Activated CD8-positive, alpha-beta memory T cell treated with anti-CD3 and anti-CD28 coated beads, Interleukin-2, amount 50 U/mL, for 1 hour (primary cell): ENCODE results near the gene CHMP6.

Experiments
- DNase-seq: peaks from one replicate; pipeline ENCODE4 v3.0.0-alpha.2; 2020; ENCODE audit errors: extremely low read depth

The CHMP6 gene

DNA sequence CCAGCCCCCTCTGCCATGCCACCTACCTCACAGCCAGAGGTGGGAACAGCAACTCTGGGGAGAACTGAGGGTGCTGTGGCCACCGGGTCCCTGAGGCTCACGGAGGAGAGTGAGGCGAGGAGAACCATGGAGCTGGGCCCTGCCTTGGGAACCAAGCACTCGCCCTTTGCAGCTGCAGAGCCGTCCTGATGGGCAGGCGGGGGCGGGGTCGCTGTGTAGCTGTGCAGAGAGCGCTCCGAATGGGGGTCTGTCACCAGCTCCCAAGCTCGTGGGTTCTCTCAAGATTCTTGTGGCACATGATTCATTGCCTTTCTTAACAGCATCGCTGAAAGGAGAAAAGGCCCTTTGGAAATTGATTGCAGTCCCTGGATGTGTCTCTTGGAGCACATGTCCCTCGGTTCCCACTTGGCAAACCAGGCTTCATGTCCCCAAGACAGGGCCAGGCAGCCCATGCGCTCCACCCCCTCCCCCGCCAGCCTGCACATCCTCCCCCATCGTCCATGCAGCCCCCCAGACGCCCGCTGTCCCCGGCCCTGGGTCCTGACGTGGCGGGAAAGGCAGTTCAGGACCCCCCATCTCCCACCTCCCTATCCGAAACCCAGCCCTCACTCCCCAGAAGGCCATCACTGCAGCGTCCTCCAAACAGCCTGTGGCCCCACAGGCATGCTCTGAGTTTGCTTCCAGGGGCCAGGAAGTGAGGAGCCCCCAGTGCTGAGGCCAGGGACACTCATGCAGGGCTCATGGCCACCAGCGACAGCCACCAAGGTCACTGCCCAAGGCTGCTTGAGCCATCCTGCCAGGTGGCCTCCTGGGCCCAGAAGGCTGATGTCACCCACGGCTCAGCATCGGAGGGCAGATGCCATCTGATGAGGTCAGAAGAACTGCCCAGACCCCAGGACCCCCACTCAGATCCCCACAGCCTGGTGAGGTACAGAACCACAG lies 20.6 kb upstream of the CHMP6 start:
- no peak for DNase-seq

DNA sequence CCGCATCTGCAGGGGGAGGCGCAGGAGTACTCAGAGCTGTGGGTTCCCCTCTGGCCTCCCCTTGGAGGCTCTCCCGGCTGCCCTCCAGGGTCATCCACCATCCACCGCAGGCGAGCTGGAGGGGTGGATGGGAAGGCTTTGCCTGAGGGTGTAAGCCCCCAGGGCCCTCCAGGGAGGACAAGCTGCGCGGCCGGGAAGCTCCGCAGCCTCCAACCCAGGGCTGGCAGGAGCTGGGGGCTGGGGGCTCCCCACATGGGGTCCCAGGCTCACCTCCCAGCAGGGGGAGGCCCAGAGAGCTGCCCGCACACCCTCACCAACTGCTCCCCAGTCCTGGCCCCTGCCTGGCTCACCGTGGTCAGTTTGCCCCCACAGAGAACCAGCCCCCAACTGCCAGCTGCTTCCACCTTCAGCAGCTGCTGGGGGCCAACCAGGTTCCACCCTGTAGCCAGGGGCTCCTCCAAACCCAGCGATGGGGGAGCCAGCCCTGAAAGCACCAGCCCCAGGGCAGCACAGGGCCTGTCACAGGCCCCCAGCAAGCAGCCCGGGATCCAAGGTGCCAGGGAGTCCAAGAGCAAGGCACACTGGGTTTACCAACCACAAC lies 19.8 kb upstream of the CHMP6 start:
- DNase-seq = no peak

DNA sequence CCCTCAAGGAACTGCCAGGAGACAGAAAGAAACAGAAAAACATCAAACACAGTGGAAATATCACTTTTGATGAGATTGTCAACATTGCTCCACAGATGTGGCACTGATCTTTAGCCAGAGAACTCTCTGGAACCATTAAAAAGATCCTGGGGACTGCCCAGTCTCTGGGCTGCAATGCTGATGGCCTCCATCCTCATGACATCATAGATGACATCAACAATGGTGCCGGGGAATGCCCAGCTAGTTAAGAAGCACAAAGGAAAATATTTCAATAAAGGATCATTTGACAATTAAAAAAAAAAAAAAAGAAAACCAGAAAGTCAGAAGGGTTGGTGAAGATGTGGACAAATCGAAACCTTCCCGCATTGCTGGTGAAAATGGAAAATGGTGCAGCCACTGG lies 14.9 kb upstream of the CHMP6 start:
- DNase-seq = no peak

DNA sequence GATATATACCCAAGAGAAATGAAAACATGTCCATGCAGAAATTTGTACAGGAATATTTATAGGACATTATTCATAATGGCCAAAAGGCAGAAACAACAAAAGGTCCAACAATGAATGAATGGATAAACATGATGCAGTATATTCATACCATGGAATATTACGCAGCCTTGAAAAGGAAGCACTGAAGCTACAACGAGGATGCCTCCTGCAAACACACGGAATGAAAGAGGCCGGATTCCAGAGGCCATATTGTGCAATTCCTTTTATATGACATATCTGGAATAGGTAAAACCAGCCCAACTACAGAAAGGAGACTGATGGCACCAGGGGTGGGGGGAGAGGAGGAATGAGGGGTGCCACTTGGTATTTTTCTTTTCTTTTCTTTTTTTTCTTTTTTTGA lies 14.5 kb upstream of the CHMP6 start:
- DNase-seq = no peak

DNA sequence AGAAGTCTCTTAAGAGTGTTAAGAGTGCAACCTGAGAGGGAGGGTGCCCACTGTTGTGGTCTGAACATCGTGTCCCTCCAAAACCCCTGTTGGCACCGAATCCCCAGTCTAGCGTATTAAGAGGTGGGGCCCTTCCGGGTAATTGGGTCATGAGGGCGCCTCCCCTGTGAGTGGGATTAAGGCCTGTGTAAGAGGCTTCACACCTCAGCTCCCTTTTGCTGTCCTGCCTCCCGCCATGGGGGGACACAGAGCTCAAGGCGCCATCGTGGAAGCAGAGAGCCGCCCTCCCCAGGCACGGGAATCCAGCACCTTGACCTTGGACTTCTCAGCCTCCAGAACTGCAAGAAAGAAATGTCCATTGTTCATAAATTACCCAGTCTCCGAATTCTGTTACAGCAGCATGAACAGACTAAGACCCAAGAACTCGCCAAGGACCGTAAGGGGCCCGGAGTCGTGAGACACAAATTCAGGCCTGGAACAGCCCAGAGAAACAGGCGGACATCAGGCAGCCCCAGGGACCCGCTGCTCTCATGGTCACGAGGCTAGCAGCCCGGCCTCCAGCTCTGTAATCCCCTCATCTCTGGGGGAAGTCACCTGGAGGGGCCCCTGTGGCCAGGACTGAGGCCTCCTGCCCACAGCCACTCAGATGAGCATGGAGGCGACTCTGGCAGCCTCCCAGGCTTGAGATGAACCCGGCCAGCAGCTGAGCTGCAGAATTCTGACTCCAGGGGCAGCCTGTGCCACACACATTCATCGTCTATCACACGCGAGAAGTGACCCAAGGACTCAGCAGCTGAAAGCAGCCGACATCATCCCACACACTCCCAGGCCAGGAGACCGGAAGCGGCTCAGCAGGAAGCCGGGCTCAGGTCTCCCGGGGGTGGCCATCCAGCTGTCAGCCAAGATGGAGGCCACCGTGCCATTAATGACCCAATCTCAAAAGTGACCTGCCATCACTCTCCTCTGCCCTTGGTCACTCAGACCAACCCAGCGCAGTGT lies 12.8 kb upstream of the CHMP6 start:
- no peak for DNase-seq

DNA sequence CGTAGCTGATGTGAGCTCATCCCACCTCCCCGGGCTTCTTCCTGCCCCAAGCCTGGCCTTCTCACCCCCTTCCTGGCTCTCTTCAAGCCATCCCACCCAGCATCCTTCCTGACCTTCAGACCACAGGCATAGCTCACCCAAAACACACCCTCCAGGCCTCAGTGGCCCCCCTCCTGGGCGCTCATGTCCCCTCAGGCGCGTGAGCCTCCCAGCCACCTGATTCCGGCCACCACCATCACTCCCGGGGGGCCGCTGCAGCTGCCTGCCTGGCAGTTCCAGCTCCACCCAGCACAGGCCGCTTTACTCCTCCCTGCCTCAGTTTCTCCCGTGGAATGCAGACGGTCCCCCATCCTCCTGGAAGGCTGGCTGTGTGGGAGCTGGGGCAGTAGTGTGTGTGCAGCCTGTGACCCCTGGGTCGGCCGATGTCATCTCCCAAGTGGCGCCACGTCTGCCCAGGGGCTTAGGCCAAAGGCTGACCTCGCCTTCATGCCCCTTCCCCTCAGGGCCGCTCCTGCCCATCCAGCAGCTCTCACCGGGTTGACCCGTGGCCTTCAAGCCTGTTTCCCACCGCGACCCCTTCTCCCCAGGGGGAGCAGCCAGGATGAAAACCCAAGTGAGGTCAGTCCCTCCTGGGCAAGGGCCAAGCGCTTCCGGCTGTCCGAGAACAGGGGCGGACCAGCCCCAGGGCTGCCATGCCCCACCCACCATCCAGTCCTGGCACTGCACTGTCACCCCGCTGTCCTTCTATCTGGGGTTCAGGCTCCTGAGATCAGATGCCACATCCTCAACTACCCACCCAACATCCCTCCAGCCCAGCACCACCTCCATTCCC lies 11.9 kb upstream of the CHMP6 start:
- DNase-seq = no peak

DNA sequence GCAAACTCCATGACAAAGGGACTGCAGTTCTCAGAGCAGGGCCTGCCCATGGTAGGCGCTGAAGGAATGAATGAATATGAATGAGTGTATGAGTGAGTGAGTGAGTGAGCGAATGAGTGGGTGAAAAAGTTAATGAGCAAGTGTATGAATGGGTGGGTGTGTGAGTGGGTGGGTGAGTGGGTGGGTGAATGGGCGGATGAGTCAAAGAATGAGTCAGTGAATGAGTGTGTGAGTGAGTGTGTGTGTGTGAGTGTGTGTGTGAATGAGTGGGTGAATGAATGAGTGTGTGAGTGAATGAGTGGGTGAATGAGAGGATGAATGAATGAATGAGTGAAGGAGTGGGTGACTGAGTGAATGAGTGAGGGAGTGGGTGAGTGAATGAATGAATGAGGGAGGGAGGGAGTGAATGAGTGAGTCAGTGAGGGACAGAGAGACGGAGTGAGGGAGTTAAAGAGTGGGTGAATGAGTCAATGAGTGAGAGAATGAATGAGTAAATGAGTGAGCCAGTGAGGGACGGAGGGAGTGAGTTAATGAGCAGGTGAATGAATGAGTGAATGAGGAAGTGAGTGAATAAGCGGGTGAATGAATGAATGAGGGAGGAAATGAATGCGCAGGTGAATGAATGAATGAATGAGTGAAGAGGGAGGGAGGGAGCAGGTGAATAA lies 11.1 kb upstream of the CHMP6 start:
- DNase-seq = no peak

DNA sequence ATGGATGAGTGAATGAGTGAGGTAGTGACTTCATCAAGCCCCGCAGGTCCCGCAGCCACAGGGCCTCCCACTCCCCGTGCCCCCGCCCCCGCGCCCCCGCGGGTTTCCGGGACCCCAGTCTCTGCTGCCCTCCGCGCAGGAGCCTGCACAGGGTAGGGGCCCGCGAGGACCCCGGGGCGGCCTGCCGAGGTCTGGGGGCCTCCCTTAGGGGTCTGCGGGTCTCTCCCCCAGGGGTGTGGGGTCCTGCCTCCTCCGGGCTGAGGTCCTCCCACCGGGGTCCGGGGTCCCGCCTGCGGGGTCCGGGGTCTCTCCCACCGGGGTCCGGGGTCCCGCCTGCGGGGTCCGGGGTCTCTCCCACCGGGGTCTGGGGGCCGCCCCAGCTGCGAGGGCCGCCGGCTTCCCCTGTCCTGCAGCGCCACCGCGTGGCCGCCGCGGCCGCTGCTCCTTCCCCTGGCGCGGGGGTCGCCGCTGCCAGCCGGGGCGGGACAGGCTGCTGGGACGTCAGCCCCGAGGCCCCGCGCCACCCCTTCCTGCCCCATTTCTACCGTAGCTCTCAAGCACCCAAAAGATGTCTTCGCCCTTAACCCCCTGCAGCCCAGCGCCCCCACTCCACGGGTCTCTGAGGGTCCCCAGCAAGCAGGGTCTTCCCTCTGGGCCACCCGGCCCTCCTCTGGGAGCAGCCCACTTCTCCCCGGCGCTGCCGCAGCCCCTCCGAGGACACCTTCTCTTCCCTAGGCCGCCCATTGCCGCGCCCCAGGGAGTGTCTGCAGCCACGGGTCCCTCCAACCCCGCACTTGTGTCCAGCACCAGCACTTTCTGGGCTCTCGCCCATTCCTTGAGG lies 10.4 kb upstream of the CHMP6 start:
- DNase-seq = no peak

DNA sequence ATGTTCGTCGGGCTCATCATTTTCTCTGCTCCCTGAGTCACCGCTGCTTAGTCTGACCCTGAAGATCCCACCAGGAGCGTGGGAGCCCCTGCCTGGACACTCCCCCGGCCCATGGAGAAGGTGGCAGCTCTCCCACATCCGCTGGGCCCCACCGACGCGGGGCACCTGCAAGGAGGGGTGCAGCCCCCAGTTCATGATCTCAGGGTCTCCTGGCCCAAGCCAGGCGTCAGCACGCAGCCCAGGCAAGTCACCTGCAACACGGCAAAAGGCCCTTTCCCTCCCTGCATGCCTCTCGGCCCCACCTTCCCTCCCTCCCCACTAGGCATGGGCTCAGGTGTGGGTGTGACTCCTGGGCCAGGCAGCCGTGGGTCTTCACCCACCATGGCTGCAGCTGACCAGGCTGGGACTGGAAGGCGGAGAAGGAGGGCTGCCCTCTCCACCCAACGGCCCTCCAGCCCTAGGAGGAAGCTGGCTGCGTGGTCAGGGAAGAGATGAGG lies 9.7 kb upstream of the CHMP6 start:
- no peak for DNase-seq

DNA sequence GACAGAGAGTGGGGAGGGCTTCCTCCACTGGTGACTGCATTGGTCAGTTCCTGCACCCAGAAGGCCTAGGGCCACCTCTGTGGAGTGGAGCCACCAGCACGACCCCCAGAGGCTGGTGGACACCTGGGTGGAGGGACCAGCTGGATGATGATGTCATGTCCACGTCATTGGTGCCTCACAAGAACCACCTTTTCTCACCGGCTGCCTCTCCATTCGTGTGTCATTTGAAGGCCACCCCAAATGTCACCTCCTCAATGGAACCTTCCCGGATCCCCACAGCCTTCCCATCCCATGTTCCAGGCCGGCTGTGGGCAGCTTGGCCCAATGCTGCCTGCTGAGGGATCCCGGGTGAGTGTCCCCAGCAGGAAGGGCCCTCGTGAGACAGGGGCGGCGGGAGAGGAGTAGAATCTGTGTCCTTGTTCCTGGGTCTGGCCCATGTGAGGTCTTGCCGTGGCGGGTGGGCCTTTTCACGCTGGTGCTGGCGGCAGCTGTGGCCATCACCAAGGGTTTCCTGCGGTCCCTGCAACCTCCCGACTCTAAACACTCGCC lies 9.1 kb upstream of the CHMP6 start:
- no peak for DNase-seq

DNA sequence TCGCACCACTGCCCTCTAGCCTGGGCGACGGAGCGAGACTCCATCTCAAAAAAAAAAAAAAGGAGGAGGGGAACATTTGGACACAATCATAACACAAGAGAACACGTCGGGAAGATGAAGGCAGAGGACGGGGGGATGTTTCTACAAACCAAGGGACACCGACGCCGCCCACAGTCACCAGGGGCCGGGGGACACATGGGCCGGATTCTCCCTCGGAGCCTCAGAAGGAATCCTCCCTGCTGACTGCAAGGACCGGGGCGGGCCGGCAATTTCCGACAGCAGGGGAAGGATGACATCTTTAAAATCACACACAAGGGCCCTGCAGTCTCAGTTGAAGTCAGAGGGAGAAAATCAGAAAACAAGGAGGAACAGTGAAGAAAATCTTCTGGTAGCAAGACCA lies 8.1 kb upstream of the CHMP6 start:
- DNase-seq = no peak

DNA sequence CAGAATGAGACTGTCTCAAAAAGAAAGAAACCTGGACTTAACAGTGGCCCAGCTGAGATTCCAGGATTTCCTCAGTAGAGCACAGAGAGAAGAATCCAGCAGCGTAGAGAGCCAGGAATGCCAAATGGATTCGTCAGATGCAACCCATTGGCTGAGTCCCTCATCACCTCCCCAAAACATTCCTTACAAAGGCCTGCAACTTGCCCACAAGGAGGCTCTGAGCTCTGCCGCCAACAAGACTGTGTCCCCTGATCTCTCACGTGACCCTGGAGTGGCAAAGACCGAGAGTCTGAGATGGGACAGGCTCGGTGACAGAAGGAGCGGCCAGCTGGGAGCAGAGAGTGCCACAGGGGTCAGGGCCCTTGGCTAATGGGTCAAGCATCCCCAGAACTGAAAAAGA lies 6.9 kb upstream of the CHMP6 start:
- DNase-seq = no peak

DNA sequence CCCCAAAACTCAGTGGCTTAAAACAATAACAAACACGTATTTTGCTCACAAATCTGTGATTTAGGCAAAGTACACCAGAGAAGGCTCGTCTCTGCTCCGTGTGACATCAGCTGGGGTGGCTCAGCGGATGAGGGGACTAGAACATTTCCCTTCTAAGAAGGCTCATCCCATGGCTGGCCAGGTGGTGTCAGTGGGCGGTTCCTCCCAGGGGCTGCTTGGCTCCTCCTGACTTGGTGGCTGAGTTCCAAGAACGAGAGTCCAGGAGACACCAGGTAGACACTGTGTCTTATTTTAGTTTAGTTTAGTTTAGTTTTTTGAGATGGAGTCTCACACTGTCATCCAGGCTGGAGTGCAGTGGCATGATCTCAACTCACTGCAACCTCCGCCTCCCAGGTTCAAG lies 5.6 kb upstream of the CHMP6 start:
- DNase-seq = no peak

DNA sequence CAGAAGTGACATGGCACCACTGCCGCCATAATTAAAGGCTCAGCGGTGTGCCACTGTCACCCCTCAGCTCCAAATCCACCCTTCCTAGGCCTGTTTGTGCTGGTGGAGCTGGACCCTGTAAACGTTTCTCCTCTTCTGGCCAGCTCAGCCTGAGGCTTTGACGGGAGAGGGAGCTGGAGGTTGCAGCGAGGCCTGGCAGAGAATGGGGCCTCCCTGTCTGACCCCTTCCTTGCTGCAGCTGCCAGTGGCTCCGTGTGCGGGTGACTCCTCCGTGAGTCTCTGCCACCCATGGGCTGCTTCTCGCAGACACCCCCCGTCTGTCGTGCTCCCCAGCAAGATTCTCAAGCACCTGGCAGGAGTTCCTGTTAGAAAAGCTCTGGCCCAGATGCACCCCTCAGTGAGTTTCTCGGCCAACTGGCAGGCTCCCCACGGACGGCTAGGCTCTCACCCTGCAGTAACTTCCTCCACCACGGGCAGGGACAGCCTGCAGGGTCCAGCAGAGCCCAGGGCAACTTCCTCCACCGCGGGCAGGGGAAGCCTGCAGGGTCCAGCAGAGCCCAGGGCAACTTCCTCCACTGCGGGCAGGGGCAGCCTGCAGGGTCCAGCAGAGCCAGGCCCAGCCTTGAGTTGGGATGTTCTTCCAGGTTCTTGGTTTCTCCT lies 4.7 kb upstream of the CHMP6 start:
- DNase-seq = no peak

DNA sequence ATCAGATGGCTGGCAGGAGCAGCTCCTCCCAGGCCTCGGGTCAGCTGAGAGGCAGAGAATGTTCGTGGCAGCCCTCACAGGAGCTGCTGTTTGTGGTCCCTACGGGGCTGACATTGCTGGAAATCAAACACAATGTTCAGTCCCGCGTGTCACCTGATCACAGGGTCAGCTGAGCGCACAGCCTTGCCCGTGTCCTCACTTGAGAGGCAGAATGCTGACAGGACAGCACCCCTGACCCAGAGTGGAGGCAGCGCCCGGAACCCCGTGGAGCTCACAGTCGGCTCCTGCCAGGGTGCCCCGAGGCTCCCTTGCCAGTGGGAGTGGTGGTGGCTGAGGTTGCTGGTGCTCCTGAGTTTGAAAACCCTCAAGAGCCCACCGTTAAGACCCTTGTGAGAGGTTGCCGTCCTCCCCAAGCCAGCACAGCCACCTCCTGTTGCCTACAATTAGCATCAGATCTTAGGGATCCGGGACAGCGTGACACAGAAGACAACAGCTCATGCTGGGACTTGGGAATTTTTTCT lies 3.6 kb upstream of the CHMP6 start:
- no peak for DNase-seq

DNA sequence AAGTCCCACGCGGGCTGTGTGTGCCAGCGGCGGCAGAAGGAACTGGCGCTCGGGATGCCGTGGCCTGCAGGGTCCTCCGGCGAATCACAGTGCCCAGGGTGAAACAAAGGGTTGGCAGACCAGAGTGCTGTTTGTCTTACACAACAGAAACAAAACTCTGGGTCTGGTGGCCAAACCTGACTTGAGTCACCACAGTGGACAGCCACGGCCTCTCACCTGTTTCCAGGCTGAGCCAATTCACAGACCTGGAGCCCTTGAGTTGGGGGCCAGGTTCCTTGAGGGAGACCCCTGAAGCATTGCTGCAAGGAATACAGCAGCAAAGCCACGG lies 2.1 kb upstream of the CHMP6 start:
- no peak for DNase-seq

DNA sequence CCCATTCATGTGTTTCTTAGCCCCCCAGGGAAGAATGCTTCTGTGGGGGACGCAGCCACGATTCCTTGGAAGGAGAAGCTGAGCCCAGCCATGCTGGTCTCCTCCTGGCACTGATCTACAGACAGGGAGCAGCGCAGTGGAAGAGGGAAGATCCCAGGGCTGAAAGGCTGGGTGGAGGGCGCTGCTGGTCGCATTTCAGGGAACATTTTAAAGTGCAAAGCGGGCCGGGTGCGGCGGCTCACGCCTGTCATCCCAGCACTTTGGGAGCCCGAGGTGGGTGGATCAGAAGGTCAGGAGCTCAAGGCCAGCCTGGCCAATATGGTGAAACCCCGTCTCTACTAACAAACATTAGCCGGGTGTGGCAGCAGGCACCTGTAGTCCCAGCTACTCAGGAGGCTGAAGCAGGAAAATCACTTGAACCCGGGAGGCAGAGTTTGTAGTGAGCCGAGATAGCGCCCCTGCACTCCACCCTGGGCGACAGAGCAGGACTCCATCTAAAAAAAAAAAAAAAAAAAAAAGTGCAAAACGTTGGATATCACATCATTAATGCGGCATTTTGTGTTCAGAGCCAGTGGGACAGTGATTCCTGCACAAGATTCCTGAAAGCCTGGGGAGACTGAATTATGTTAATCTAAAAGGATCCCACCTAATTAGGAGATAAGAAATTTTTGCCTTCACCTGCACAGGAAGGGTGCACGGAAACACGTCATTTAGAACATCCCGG lies 558 bp upstream of the CHMP6 start:
- no peak for DNase-seq
